Neural cell (in vitro differentiated cells): ENCODE results near the gene SLPI. TPM values are rescaled to one million over a fixed set of nuclear protein-coding genes. Genes with fewer than 3 reads are reported as not detected.

ENCODE experiments used
- H2AFZ ChIP-seq: fragments of 200-600, 300-800 bp; sonication (generic), shearing (Covaris generic); 2 replicates; pipeline ENCODE4 v1.6.0; 2014; ENCODE audit warnings: low read depth, mild to moderate bottlenecking, antibody characterized with exemption, low read length, moderate library complexity
- H3F3A ChIP-seq: fragments of 200-600 bp; shearing (Covaris generic); 2 replicates; pipeline ENCODE4 v1.6.1; 2016; ENCODE audit warnings: mild to moderate bottlenecking, moderate library complexity, mixed read lengths, antibody characterized with exemption, low read length; ENCODE audit not compliant: insufficient read depth, poor library complexity, severe bottlenecking
- H3K27ac ChIP-seq: fragments of 200-600, 300-800 bp; sonication (generic), shearing (Covaris generic); 2 replicates; pipeline ENCODE4 v1.5.1; 2014; ENCODE audit warnings: mild to moderate bottlenecking, low read length, moderate library complexity
- H3K27me3 ChIP-seq: fragments of 300-800, 200-600 bp; sonication (generic), shearing (Covaris generic); 2 replicates; pipeline ENCODE4 v1.6.0; 2014; ENCODE audit warnings: mild to moderate bottlenecking, low read depth, low read length, moderate library complexity; ENCODE audit not compliant: insufficient read depth
- H3K36me3 ChIP-seq: fragments of 300-800, 200-600 bp; sonication (generic), shearing (Covaris generic); 2 replicates; pipeline ENCODE4 v1.5.1; 2014; ENCODE audit warnings: mild to moderate bottlenecking, antibody characterized with exemption, low read length, moderate library complexity; ENCODE audit not compliant: insufficient read depth
- H3K4me2 ChIP-seq: fragments of 300-800, 200-600 bp; sonication (generic), shearing (Covaris generic); 2 replicates; pipeline ENCODE4 v1.6.0; 2014; ENCODE audit warnings: mild to moderate bottlenecking, low read length
- H3K4me3 ChIP-seq: fragments of 300-800, 200-600 bp; sonication (generic), shearing (Covaris generic); 2 replicates; pipeline ENCODE4 v1.5.1; 2014; ENCODE audit warnings: mild to moderate bottlenecking, low read length, moderate library complexity
- H3K79me2 ChIP-seq: fragments of 200-600 bp; shearing (Covaris generic); replicated peaks from 2 replicates; pipeline ENCODE4 v1.6.0; 2014; ENCODE audit warnings: mild to moderate bottlenecking, low read length, moderate library complexity; ENCODE audit not compliant: insufficient read depth
- H3K9ac ChIP-seq: fragments of 300-800, 200-600 bp; sonication (generic), shearing (Covaris generic); 2 replicates; pipeline ENCODE4 v1.6.1; 2016; ENCODE audit warnings: mild to moderate bottlenecking, low read length, mixed read lengths
- H3K9me2 ChIP-seq: fragments of 200-600 bp; shearing (Covaris generic); 2 replicates; pipeline ENCODE4 v1.6.1; 2016; ENCODE audit warnings: mild to moderate bottlenecking, low read length, mixed read lengths; ENCODE audit not compliant: insufficient read depth
- H3K9me3 ChIP-seq: fragments of 200-600, 300-800 bp; sonication (generic), shearing (Covaris generic); 2 replicates; pipeline ENCODE4 v1.6.1; 2016; ENCODE audit warnings: mild to moderate bottlenecking, mixed run types, low read length, moderate library complexity, mixed read lengths
- H4K20me1 ChIP-seq: fragments of 200-600 bp; shearing (Covaris generic); 2 replicates; pipeline ENCODE4 v1.6.1; 2016; ENCODE audit warnings: mild to moderate bottlenecking, mixed run types; ENCODE audit not compliant: insufficient read depth
- EP300 ChIP-seq: fragments of 450-650 bp; conservative IDR thresholded peaks from 2 replicates; pipeline ENCODE4 v1.6.1; 2014; ENCODE audit warnings: antibody characterized with exemption, mild to moderate bottlenecking, moderate library complexity; ENCODE audit not compliant: poor library complexity, severe bottlenecking
- EZH2 ChIP-seq: fragments of 200-600, 300-800 bp; shearing (Covaris generic), sonication (generic); IDR thresholded peaks from 2 replicates; pipeline ENCODE4 v1.6.1; 2014; ENCODE audit warnings: antibody characterized with exemption, low read length, borderline replicate concordance, mild to moderate bottlenecking; ENCODE audit not compliant: insufficient read depth, poor library complexity, severe bottlenecking
- MXI1 ChIP-seq: fragments of 450-650 bp; conservative IDR thresholded peaks from 2 replicates; pipeline ENCODE4 v1.6.1; 2014; ENCODE audit warnings: antibody characterized with exemption, mild to moderate bottlenecking; ENCODE audit not compliant: poor library complexity, severe bottlenecking
- POLR2AphosphoS5 ChIP-seq: IDR thresholded peaks from 2 replicates; pipeline ENCODE4 v1.6.1; 2012
- RAD21 ChIP-seq: fragments of 450-650 bp; conservative IDR thresholded peaks from 2 replicates; pipeline ENCODE4 v1.6.1; 2014; ENCODE audit warnings: antibody characterized with exemption, mild to moderate bottlenecking, moderate library complexity
- SMC3 ChIP-seq: fragments of 450-650 bp; conservative IDR thresholded peaks from 2 replicates; pipeline ENCODE4 v1.6.1; 2014; ENCODE audit warnings: antibody characterized with exemption, mild to moderate bottlenecking, moderate library complexity; ENCODE audit not compliant: poor library complexity
- TAF1 ChIP-seq: IDR thresholded peaks from 2 replicates; pipeline ENCODE4 v1.6.1; 2012; ENCODE audit warnings: low read depth
- polyA plus RNA-seq: library from polyadenylated mRNA; depleted of rRNA; stranded (reverse); fragments of >200 nt; gene quantifications from 2 replicates; pipeline ENCODE4 v1.2.3, GENCODE V29; 2014
- TF ChIP-seq, protein P1 (sequence below): IDR thresholded peaks from 2 replicates; pipeline ENCODE4 v1.6.1; 2012; ENCODE audit warnings: borderline replicate concordance
- TF ChIP-seq, protein P2 (sequence below): fragments of 450-650 bp; IDR thresholded peaks from 2 replicates; pipeline ENCODE4 v1.5.1; 2014; ENCODE audit warnings: antibody characterized with exemption, mild to moderate bottlenecking, moderate library complexity; ENCODE audit not compliant: poor library complexity, severe bottlenecking

Gene SLPI
- polyA plus RNA-seq, 1 donor from 2014 or later: not detected

DNA sequence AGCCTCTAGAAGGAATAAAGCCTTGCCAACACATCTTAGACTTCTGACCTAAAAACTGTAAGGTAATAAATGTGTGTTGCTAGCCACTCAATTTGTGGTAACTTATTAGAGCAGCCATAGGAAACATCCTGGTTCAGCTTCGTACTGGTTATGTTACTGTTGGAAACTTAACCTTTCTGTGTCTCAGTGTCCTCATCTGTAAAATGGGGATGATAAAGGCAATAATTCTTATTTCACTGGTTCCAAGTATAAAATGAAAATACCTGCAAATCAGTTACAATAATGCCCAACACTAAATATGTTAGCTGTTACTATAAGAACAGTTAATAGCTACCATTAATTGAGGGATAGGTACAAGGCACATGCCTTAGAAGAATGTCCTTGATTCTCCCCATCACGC, 38.0 kb upstream of the SLPI start:
- Histone ChIP-seq H3K36me3 (no peaks in the 10 kb centered on the region), H2AFZ (no peak overlapping the region), H3K9ac (no peak overlapping the region), H3K4me2 (no peak overlapping the region), H4K20me1 (no peaks in the 10 kb centered on the region), H3K4me3 (no peak overlapping the region), H3F3A (no peaks in the 10 kb centered on the region), H3K9me2 (no peaks in the 10 kb centered on the region), H3K9me3 (peaks cover 3% of the 10 kb centered on the region), H3K27me3 (peaks cover 14% of the 10 kb centered on the region), H3K27ac (no peak overlapping the region), H3K79me2 (no peaks in the 10 kb centered on the region)
- TF ChIP-seq POLR2AphosphoS5 (no peak), EP300 (no peak), SMC3 (no peak), EZH2 (no peak), RAD21 (no peak), MXI1 (no peak), TAF1 (no peak)
- TF ChIP-seq, protein P1, sequence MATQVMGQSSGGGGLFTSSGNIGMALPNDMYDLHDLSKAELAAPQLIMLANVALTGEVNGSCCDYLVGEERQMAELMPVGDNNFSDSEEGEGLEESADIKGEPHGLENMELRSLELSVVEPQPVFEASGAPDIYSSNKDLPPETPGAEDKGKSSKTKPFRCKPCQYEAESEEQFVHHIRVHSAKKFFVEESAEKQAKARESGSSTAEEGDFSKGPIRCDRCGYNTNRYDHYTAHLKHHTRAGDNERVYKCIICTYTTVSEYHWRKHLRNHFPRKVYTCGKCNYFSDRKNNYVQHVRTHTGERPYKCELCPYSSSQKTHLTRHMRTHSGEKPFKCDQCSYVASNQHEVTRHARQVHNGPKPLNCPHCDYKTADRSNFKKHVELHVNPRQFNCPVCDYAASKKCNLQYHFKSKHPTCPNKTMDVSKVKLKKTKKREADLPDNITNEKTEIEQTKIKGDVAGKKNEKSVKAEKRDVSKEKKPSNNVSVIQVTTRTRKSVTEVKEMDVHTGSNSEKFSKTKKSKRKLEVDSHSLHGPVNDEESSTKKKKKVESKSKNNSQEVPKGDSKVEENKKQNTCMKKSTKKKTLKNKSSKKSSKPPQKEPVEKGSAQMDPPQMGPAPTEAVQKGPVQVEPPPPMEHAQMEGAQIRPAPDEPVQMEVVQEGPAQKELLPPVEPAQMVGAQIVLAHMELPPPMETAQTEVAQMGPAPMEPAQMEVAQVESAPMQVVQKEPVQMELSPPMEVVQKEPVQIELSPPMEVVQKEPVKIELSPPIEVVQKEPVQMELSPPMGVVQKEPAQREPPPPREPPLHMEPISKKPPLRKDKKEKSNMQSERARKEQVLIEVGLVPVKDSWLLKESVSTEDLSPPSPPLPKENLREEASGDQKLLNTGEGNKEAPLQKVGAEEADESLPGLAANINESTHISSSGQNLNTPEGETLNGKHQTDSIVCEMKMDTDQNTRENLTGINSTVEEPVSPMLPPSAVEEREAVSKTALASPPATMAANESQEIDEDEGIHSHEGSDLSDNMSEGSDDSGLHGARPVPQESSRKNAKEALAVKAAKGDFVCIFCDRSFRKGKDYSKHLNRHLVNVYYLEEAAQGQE: no peak
- TF ChIP-seq, protein P2, sequence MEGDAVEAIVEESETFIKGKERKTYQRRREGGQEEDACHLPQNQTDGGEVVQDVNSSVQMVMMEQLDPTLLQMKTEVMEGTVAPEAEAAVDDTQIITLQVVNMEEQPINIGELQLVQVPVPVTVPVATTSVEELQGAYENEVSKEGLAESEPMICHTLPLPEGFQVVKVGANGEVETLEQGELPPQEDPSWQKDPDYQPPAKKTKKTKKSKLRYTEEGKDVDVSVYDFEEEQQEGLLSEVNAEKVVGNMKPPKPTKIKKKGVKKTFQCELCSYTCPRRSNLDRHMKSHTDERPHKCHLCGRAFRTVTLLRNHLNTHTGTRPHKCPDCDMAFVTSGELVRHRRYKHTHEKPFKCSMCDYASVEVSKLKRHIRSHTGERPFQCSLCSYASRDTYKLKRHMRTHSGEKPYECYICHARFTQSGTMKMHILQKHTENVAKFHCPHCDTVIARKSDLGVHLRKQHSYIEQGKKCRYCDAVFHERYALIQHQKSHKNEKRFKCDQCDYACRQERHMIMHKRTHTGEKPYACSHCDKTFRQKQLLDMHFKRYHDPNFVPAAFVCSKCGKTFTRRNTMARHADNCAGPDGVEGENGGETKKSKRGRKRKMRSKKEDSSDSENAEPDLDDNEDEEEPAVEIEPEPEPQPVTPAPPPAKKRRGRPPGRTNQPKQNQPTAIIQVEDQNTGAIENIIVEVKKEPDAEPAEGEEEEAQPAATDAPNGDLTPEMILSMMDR: no peak

DNA sequence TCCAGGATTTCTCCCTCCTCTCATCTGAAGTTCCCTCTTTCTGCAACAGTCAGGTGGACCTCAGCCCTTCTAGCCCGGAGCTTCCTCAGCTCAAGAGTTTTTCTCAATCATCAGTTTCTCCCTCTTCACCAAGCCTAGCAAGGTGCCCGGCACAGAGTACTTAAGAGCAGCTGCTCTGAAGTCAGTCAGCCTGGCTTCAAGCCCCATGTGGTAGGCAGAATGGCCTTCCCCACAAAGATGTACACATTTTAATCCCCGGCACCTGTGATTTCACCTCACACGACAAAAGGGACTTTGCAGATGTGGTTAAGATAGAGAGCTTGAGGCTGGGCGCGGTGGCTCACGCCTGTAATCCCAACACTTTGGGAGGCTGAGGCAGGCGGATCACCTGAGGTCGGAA, 37.2 kb upstream of the SLPI start:
- Histone ChIP-seq H3F3A (no peaks in the 10 kb centered on the region), H3K27ac (no peak overlapping the region), H3K79me2 (no peaks in the 10 kb centered on the region), H3K4me3 (no peak overlapping the region), H3K36me3 (no peaks in the 10 kb centered on the region), H3K9me2 (no peaks in the 10 kb centered on the region), H3K9me3 (peaks cover 3% of the 10 kb centered on the region), H4K20me1 (no peaks in the 10 kb centered on the region), H3K9ac (no peak overlapping the region), H3K4me2 (no peak overlapping the region), H2AFZ (no peak overlapping the region), H3K27me3 (peaks cover 14% of the 10 kb centered on the region)
- no peak for TF ChIP-seq EZH2
- TF ChIP-seq, protein P1: no peak
- TF ChIP-seq SMC3: no peak
- TF ChIP-seq, protein P2: no peak
- TF ChIP-seq POLR2AphosphoS5: no peak
- TF ChIP-seq MXI1: no peak
- no peak for TF ChIP-seq TAF1
- TF ChIP-seq RAD21: no peak
- TF ChIP-seq EP300: no peak
